K562 (cell line): Measurements from ENCODE around the gene GFAP.

Experiments
- CCNT2 ChIP-seq: IDR thresholded peaks from 2 replicates; pipeline ENCODE4 v1.6.1; 2011; ENCODE audit warnings: borderline replicate concordance, low read depth, mild to moderate bottlenecking, moderate library complexity, mixed read lengths, low read length; ENCODE audit not compliant: insufficient read length; ENCODE audit errors: extremely low read depth
- CHD2 ChIP-seq: IDR thresholded peaks from 2 replicates; pipeline ENCODE4 v1.6.1; 2011; ENCODE audit warnings: low read depth, low read length
- KDM4B ChIP-seq, 2 experiments: fragments of 450-650 bp in 1 of 2; sonication (generic) in 1 of 2; IDR thresholded peaks; 2 replicates each; pipeline ENCODE4 v1.6.1; 2016 to 2017; ENCODE audit warnings: borderline replicate concordance in 2 of 2, antibody characterized with exemption in 1 of 2, low read depth in 1 of 2, mild to moderate bottlenecking in 1 of 2
- PCBP1 ChIP-seq: fragments of 200-400 bp; formaldehyde crosslinking; IDR thresholded peaks from 2 replicates; pipeline ENCODE4 v1.6.1; 2018; ENCODE audit warnings: mild to moderate bottlenecking, low read depth, low read length; ENCODE audit not compliant: poor library complexity, severe bottlenecking
- SP2 ChIP-seq: IDR thresholded peaks from 2 replicates; pipeline ENCODE4 v1.6.1; 2011; ENCODE audit warnings: mild to moderate bottlenecking, low read depth, low read length, moderate library complexity; ENCODE audit not compliant: poor library complexity, severe bottlenecking; ENCODE audit errors: extremely low read depth
- ZBED1 ChIP-seq: IDR thresholded peaks from 2 replicates; pipeline ENCODE4 v1.6.1; 2014
- ZNF24 ChIP-seq: fragments of 450-650 bp; IDR thresholded peaks from 2 replicates; pipeline ENCODE4 v1.6.1; 2016
- TF ChIP-seq, protein P1 (sequence below): sonication (generic); formaldehyde crosslinking; IDR thresholded peaks from 2 replicates; pipeline ENCODE4 v1.8.1; 2022; ENCODE audit warnings: missing genetic modification reagents
- TF ChIP-seq, protein P2 (sequence below): sonication (generic); formaldehyde crosslinking; IDR thresholded peaks from 2 replicates; pipeline ENCODE4 v1.8.1; 2023; ENCODE audit warnings: mild to moderate bottlenecking, missing genetic modification reagents, moderate library complexity
- TF ChIP-seq, protein P3 (sequence below), 3 experiments: IDR thresholded peaks in 2 of 3; conservative IDR thresholded peaks in 1 of 3; 2 replicates each; pipeline ENCODE4 v1.5.1; 2011 to 2012; ENCODE audit warnings: low read length in 3 of 3, mild to moderate bottlenecking in 3 of 3, control low read depth in 2 of 3, improper control_type of control experiment in 1 of 3, inconsistent platforms in 1 of 3, low read depth in 1 of 3, mixed read lengths in 1 of 3, moderate library complexity in 1 of 3; ENCODE audit not compliant: insufficient read depth in 2 of 3

DNA sequence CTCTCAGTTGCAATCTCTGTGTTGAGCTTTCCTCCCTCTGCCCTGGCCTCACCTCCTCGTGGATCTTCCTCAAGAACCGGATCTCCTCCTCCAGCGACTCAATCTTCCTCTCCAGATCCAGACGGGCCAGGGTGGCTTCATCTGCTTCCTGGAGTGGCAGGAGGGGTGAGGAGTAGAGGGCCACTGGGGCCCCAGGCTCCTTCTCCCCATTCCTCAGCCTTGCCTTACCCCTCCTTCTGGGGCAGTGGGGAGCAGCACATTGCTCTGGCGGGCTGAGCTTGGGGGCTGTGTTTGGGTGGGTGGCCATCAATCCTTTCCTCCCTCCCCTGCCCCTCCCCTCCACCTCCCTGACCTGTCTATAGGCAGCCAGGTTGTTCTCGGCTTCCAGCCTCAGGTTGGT lies 1.6 kb downstream of the GFAP start:
- TF ChIP-seq ZBED1 (no peak), CCNT2 (no peak), SP2 (no peak), CHD2 (no peak), PCBP1 (no peak), ZNF24 (no peak), KDM4B (IDR thresholded peaks at IDR 0.05; ENCODE audit: borderline replicate concordance in 2 of 2, low read depth in 1 of 2) (no peak)
- TF ChIP-seq, protein P1, sequence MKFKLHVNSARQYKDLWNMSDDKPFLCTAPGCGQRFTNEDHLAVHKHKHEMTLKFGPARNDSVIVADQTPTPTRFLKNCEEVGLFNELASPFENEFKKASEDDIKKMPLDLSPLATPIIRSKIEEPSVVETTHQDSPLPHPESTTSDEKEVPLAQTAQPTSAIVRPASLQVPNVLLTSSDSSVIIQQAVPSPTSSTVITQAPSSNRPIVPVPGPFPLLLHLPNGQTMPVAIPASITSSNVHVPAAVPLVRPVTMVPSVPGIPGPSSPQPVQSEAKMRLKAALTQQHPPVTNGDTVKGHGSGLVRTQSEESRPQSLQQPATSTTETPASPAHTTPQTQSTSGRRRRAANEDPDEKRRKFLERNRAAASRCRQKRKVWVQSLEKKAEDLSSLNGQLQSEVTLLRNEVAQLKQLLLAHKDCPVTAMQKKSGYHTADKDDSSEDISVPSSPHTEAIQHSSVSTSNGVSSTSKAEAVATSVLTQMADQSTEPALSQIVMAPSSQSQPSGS: no peak
- TF ChIP-seq, protein P2, sequence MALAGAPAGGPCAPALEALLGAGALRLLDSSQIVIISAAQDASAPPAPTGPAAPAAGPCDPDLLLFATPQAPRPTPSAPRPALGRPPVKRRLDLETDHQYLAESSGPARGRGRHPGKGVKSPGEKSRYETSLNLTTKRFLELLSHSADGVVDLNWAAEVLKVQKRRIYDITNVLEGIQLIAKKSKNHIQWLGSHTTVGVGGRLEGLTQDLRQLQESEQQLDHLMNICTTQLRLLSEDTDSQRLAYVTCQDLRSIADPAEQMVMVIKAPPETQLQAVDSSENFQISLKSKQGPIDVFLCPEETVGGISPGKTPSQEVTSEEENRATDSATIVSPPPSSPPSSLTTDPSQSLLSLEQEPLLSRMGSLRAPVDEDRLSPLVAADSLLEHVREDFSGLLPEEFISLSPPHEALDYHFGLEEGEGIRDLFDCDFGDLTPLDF: no peak
- TF ChIP-seq, protein P3, sequence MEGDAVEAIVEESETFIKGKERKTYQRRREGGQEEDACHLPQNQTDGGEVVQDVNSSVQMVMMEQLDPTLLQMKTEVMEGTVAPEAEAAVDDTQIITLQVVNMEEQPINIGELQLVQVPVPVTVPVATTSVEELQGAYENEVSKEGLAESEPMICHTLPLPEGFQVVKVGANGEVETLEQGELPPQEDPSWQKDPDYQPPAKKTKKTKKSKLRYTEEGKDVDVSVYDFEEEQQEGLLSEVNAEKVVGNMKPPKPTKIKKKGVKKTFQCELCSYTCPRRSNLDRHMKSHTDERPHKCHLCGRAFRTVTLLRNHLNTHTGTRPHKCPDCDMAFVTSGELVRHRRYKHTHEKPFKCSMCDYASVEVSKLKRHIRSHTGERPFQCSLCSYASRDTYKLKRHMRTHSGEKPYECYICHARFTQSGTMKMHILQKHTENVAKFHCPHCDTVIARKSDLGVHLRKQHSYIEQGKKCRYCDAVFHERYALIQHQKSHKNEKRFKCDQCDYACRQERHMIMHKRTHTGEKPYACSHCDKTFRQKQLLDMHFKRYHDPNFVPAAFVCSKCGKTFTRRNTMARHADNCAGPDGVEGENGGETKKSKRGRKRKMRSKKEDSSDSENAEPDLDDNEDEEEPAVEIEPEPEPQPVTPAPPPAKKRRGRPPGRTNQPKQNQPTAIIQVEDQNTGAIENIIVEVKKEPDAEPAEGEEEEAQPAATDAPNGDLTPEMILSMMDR (IDR thresholded peaks at IDR 0.05 in 2 of 3, conservative IDR thresholded peaks at IDR 0.05 in 1 of 3; ENCODE audit: insufficient read depth in 2 of 3, low read depth in 1 of 3, low read length in 3 of 3): no peak
